ENCODE data around the gene LRATD1. TPM values are rescaled to one million over a fixed set of nuclear protein-coding genes. Genes with fewer than 3 reads are reported as not detected.
A peak's percentile ranks its signal among the peaks of the same experiment; 100 is the strongest.

Gene LRATD1
- polyA plus RNA-seq, 1 donor from 2014 or later = 81.4 TPM

DNA sequence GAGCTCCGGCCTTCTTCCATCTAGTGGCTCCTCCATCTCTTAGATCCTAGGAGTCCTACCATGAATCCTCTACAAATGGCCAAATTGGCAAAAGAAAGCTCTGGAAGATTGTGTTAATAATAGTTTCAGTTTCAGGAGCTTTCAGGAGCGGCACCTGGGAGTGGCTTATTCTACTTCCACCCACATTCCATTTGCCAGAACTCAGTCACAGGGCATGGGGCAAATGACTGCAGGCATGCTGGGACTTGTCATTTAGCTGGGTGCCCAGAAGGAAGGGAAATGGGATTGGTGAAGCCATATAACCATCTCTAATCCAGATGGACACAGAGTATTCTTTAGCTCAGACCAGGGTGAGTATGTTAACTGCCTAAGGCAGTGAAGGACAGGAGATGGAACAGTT lies 3.6 kb upstream of the LRATD1 start:
- H3F3A ChIP-seq (ENCODE audit: insufficient read depth, low read length, poor library complexity, severe bottlenecking) = no peaks in the 10 kb centered on the region
- no peaks in the 10 kb centered on the region for H4K20me1 ChIP-seq (ENCODE audit: insufficient read depth)
- peaks cover 11% of the 10 kb centered on the region for H3K79me2 ChIP-seq (replicated peaks; ENCODE audit: insufficient read depth, low read length)
- no peak overlapping the region for H3K9ac ChIP-seq (ENCODE audit: low read length)
- H3K4me3 ChIP-seq (ENCODE audit: low read length) = no peak overlapping the region
- no peak overlapping the region for H3K4me2 ChIP-seq (ENCODE audit: low read length)
- peaks cover 4% of the 10 kb centered on the region for H3K27me3 ChIP-seq (ENCODE audit: insufficient read depth, low read depth, low read length)
- H2AFZ ChIP-seq (ENCODE audit: low read depth, low read length) = no peak overlapping the region
- TF ChIP-seq POLR2AphosphoS5 (IDR thresholded peaks at IDR 0.05) (no peak), MXI1 (conservative IDR thresholded peaks at IDR 0.05; ENCODE audit: poor library complexity, severe bottlenecking) (no peak), SMC3 (conservative IDR thresholded peaks at IDR 0.05; ENCODE audit: poor library complexity) (no peak), TAF1 (IDR thresholded peaks at IDR 0.05; ENCODE audit: low read depth) (no peak)
- TF ChIP-seq, protein P1, sequence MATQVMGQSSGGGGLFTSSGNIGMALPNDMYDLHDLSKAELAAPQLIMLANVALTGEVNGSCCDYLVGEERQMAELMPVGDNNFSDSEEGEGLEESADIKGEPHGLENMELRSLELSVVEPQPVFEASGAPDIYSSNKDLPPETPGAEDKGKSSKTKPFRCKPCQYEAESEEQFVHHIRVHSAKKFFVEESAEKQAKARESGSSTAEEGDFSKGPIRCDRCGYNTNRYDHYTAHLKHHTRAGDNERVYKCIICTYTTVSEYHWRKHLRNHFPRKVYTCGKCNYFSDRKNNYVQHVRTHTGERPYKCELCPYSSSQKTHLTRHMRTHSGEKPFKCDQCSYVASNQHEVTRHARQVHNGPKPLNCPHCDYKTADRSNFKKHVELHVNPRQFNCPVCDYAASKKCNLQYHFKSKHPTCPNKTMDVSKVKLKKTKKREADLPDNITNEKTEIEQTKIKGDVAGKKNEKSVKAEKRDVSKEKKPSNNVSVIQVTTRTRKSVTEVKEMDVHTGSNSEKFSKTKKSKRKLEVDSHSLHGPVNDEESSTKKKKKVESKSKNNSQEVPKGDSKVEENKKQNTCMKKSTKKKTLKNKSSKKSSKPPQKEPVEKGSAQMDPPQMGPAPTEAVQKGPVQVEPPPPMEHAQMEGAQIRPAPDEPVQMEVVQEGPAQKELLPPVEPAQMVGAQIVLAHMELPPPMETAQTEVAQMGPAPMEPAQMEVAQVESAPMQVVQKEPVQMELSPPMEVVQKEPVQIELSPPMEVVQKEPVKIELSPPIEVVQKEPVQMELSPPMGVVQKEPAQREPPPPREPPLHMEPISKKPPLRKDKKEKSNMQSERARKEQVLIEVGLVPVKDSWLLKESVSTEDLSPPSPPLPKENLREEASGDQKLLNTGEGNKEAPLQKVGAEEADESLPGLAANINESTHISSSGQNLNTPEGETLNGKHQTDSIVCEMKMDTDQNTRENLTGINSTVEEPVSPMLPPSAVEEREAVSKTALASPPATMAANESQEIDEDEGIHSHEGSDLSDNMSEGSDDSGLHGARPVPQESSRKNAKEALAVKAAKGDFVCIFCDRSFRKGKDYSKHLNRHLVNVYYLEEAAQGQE (IDR thresholded peaks at IDR 0.05; ENCODE audit: borderline replicate concordance) = no peak
- no peak overlapping the region for H3K27ac ChIP-seq (ENCODE audit: low read length)
- H3K9me2 ChIP-seq (ENCODE audit: insufficient read depth, low read length) = no peaks in the 10 kb centered on the region
- H3K9me3 ChIP-seq (ENCODE audit: low read length) = no peaks in the 10 kb centered on the region
- H3K36me3 ChIP-seq (ENCODE audit: insufficient read depth, low read length) = no peaks in the 10 kb centered on the region

DNA sequence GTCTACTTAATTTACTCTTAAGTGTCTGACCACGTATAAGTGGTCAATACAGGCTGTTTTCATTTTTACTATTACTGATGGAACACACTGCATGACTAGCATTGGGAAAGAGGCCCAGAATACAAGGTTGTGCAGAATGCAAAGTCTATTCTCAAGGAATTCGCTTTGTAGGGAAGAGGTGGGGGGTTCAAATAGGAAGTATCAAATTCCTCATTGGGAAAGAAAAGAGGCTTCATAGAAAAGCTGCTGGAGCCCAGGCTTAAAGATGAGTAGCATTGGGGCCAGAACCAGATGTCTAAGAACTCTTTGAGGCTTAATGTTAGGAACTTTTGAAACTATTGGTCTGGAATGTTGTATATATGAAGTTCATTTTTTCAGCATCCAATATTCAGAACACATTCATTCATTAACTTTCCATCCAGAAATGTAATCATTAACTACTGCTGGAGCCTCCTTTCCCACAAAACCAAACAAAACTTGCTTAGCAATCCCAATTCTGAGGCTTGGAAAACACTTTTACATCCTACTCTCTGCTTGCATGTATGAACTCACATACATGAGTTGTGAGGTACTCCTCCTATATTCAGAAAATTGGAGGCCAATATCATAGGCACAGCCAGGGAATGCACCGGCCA lies 994 bp upstream of the LRATD1 start:
- H3K79me2 ChIP-seq (replicated peaks; ENCODE audit: insufficient read depth, low read length) = peaks cover 31% of the 10 kb centered on the region
- H3K9me2 ChIP-seq (ENCODE audit: insufficient read depth, low read length) = no peaks in the 10 kb centered on the region
- TF ChIP-seq SMC3 (conservative IDR thresholded peaks at IDR 0.05; ENCODE audit: poor library complexity) = no peak
- TF ChIP-seq EZH2 (IDR thresholded peaks at IDR 0.05; ENCODE audit: borderline replicate concordance, insufficient read depth, low read length, poor library complexity, severe bottlenecking) = no peak
- TF ChIP-seq, protein P2, sequence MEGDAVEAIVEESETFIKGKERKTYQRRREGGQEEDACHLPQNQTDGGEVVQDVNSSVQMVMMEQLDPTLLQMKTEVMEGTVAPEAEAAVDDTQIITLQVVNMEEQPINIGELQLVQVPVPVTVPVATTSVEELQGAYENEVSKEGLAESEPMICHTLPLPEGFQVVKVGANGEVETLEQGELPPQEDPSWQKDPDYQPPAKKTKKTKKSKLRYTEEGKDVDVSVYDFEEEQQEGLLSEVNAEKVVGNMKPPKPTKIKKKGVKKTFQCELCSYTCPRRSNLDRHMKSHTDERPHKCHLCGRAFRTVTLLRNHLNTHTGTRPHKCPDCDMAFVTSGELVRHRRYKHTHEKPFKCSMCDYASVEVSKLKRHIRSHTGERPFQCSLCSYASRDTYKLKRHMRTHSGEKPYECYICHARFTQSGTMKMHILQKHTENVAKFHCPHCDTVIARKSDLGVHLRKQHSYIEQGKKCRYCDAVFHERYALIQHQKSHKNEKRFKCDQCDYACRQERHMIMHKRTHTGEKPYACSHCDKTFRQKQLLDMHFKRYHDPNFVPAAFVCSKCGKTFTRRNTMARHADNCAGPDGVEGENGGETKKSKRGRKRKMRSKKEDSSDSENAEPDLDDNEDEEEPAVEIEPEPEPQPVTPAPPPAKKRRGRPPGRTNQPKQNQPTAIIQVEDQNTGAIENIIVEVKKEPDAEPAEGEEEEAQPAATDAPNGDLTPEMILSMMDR (IDR thresholded peaks at IDR 0.05; ENCODE audit: poor library complexity, severe bottlenecking) = no peak
- TF ChIP-seq RAD21 (conservative IDR thresholded peaks at IDR 0.05) = no peak
- TF ChIP-seq, protein P1 (IDR thresholded peaks at IDR 0.05; ENCODE audit: borderline replicate concordance) = no peak
- TF ChIP-seq POLR2AphosphoS5 (IDR thresholded peaks at IDR 0.05) = no peak
- no peak for TF ChIP-seq MXI1 (conservative IDR thresholded peaks at IDR 0.05; ENCODE audit: poor library complexity, severe bottlenecking)
- peak overlapping the region; percentile 92 for H3K4me3 ChIP-seq (ENCODE audit: low read length)
- H3K9ac ChIP-seq (ENCODE audit: low read length) = peak overlapping the region; percentile 89
- no peaks in the 10 kb centered on the region for H3F3A ChIP-seq (ENCODE audit: insufficient read depth, low read length, poor library complexity, severe bottlenecking)
- H3K27ac ChIP-seq (ENCODE audit: low read length) = no peak overlapping the region
- peak overlapping the region; percentile 17 for H3K4me2 ChIP-seq (ENCODE audit: low read length)
- H3K36me3 ChIP-seq (ENCODE audit: insufficient read depth, low read length) = no peaks in the 10 kb centered on the region
- no peak overlapping the region for H2AFZ ChIP-seq (ENCODE audit: low read depth, low read length)
- no peaks in the 10 kb centered on the region for H4K20me1 ChIP-seq (ENCODE audit: insufficient read depth)
- H3K9me3 ChIP-seq (ENCODE audit: low read length) = no peaks in the 10 kb centered on the region
- H3K27me3 ChIP-seq (ENCODE audit: insufficient read depth, low read depth, low read length) = peaks cover 4% of the 10 kb centered on the region

Data from neural cell (in vitro differentiated cells).